H1 (cell line): Measurements from ENCODE around the gene CHST13. TPM values are rescaled to one million over a fixed set of nuclear protein-coding genes. Genes with fewer than 3 reads are reported as not detected.

Experiments used
- CTCF ChIA-PET: fragments of 300-600 bp; sonication (Branson Sonifier 250); formaldehyde crosslinking; loops from one replicate; lab custom pipeline; 2021; ENCODE audit not compliant: partially characterized antibody; lab: Charles Lee
- POLR2A ChIA-PET: fragments of 300-600 bp; sonication (Branson Sonifier 250); formaldehyde crosslinking; loops from one replicate; lab custom pipeline; 2021; ENCODE audit warnings: inconsistent platforms; ENCODE audit not compliant: partially characterized antibody; lab: Charles Lee
- DNase-seq, 2 experiments: peaks; one replicate each; pipeline versions ENCODE4 v3.0.0 to v3.0.0-alpha.2; 2010 to 2022; ENCODE audit warnings: low spot score in 2 of 2, low read depth in 1 of 2, mixed read lengths in 1 of 2
- FAIRE-seq: peaks from 2 replicates; lab custom pipeline; 2011; peaks lifted over from hg19 to GRCh38; lab: Jason Lieb, UNC
- H2AFZ ChIP-seq: 2 replicates; pipeline ENCODE4 v1.8.1; 2012; ENCODE audit warnings: low read length, inconsistent platforms
- H2AK5ac ChIP-seq: 2 replicates; pipeline ENCODE4 v1.6.1; 2013; ENCODE audit warnings: low read depth, low read length
- H2BK120ac ChIP-seq: replicated peaks from 2 replicates; pipeline ENCODE3; 2013; ENCODE audit warnings: low read depth, low read length, inconsistent platforms
- H2BK12ac ChIP-seq: 2 replicates; pipeline ENCODE4 v1.6.1; 2013; ENCODE audit warnings: low read depth, low read length
- H2BK15ac ChIP-seq: 2 replicates; pipeline ENCODE4 v1.6.1; 2013; ENCODE audit warnings: low read length
- H2BK20ac ChIP-seq: 2 replicates; pipeline ENCODE4 v1.6.1; 2013; ENCODE audit warnings: low read length
- H2BK5ac ChIP-seq: 2 replicates; pipeline ENCODE4 v1.6.1; 2013; ENCODE audit warnings: low read depth, low read length
- H3K14ac ChIP-seq: 2 replicates; pipeline ENCODE4 v1.6.1; 2013; ENCODE audit warnings: inconsistent platforms; ENCODE audit not compliant: insufficient read length
- H3K18ac ChIP-seq: 2 replicates; pipeline ENCODE4 v1.6.1; 2013; ENCODE audit warnings: low read length; ENCODE audit errors: extremely low read depth
- H3K23ac ChIP-seq: 2 replicates; pipeline ENCODE4 v1.6.1; 2013; ENCODE audit warnings: inconsistent platforms; ENCODE audit not compliant: insufficient read length
- H3K23me2 ChIP-seq: 2 replicates; pipeline ENCODE4 v1.6.1; 2013; ENCODE audit warnings: low read depth, low read length
- H3K27ac ChIP-seq: 2 replicates; pipeline ENCODE4 v1.6.1; 2011; ENCODE audit warnings: low read depth, low read length, inconsistent platforms
- H3K27me3 ChIP-seq, 4 experiments: replicated peaks in 1 of 4; 1 replicate in 1 of 4; 2 replicates in 3 of 4; pipeline versions ENCODE4 v1.6.1 to v1.8.1; 2011 to 2013; ENCODE audit warnings: low read length in 3 of 4, mild to moderate bottlenecking in 3 of 4, inconsistent platforms in 2 of 4, mixed read lengths in 2 of 4, moderate library complexity in 1 of 4; ENCODE audit not compliant: control insufficient read depth in 3 of 4, insufficient read depth in 3 of 4; ENCODE audit errors: extremely low read depth in 1 of 4
- H3K36me3 ChIP-seq, 4 experiments: 2 replicates each; pipeline versions ENCODE4 v1.6.1 to v1.8.1; 2011 to 2013; ENCODE audit warnings: mild to moderate bottlenecking in 4 of 4, low read length in 3 of 4, moderate library complexity in 2 of 4, control low read depth in 1 of 4, inconsistent platforms in 1 of 4; ENCODE audit not compliant: insufficient read depth in 4 of 4, control insufficient read depth in 2 of 4
- H3K4ac ChIP-seq: replicated peaks from 2 replicates; pipeline ENCODE3; 2013; ENCODE audit warnings: low read length, low read depth, mixed read lengths, inconsistent platforms; ENCODE audit not compliant: insufficient read length
- H3K4me1 ChIP-seq, 4 experiments: replicated peaks in 1 of 4; 1 replicate in 1 of 4; 2 replicates in 3 of 4; pipeline versions ENCODE4 v1.6.1 to v1.8.1; 2011 to 2013; ENCODE audit warnings: low read length in 3 of 4, inconsistent platforms in 2 of 4, mixed read lengths in 1 of 4; ENCODE audit not compliant: insufficient read depth in 4 of 4, control insufficient read depth in 3 of 4
- H3K4me2 ChIP-seq, 2 experiments: 2 replicates each; pipeline versions ENCODE4 v1.6.1 to v1.8.1; 2011 to 2013; ENCODE audit warnings: low read depth in 2 of 2, low read length in 2 of 2, control low read depth in 1 of 2, inconsistent platforms in 1 of 2, mild to moderate bottlenecking in 1 of 2; ENCODE audit not compliant: insufficient read depth in 1 of 2
- H3K4me3 ChIP-seq, 4 experiments: fragments of 200-600, 300-600 bp in 1 of 4; sonication (generic), shearing (Covaris generic), sonication (Bioruptor Twin) in 1 of 4; 2 replicates each; pipeline versions ENCODE4 v1.5.1 to v1.8.1; 2011 to 2016; ENCODE audit warnings: low read length in 4 of 4, low read depth in 3 of 4, control low read depth in 2 of 4, inconsistent platforms in 2 of 4, mild to moderate bottlenecking in 2 of 4, mixed read lengths in 1 of 4, moderate library complexity in 1 of 4; ENCODE audit not compliant: insufficient read depth in 2 of 4; ENCODE audit errors: extremely low read depth in 1 of 4
- H3K56ac ChIP-seq: replicated peaks from 2 replicates; pipeline ENCODE3; 2013; ENCODE audit warnings: low read depth, mild to moderate bottlenecking, mixed read lengths, low read length, inconsistent platforms; ENCODE audit not compliant: insufficient read length
- H3K79me1 ChIP-seq: 2 replicates; pipeline ENCODE4 v1.6.1; 2013; ENCODE audit warnings: low read depth, low read length, control low read depth
- H3K79me2 ChIP-seq, 2 experiments: 2 replicates each; pipeline versions ENCODE4 v1.6.1 to v1.8.1; 2012 to 2013; ENCODE audit warnings: low read length in 2 of 2, mild to moderate bottlenecking in 2 of 2, inconsistent platforms in 1 of 2; ENCODE audit not compliant: insufficient read depth in 2 of 2, control insufficient read depth in 1 of 2
- H3K9ac ChIP-seq, 4 experiments: replicated peaks in 1 of 4; 1 replicate in 1 of 4; 2 replicates in 3 of 4; pipeline versions ENCODE4 v1.6.1 to v1.8.1; 2011 to 2013; ENCODE audit warnings: low read depth in 3 of 4, low read length in 3 of 4, control low read depth in 2 of 4, mild to moderate bottlenecking in 2 of 4, moderate library complexity in 2 of 4, inconsistent platforms in 1 of 4; ENCODE audit errors: extremely low read depth in 1 of 4
- H3K9me3 ChIP-seq, 2 experiments: 2 replicates each; pipeline versions ENCODE4 v1.6.1 to v1.8.1; 2012 to 2013; ENCODE audit warnings: mild to moderate bottlenecking in 2 of 2, moderate library complexity in 2 of 2, control low read depth in 1 of 2, inconsistent platforms in 1 of 2, low read depth in 1 of 2, low read length in 1 of 2, mixed read lengths in 1 of 2; ENCODE audit not compliant: insufficient read depth in 2 of 2
- H4K20me1 ChIP-seq, 2 experiments: replicated peaks in 1 of 2; 2 replicates each; pipeline versions ENCODE3 to v1.8.1; 2011 to 2013; ENCODE audit warnings: inconsistent platforms in 2 of 2, low read length in 2 of 2, mild to moderate bottlenecking in 1 of 2; ENCODE audit not compliant: insufficient read depth in 2 of 2, control insufficient read depth in 1 of 2
- H4K5ac ChIP-seq: 2 replicates; pipeline ENCODE4 v1.6.1; 2013; ENCODE audit warnings: low read length, low read depth, mixed read lengths, inconsistent platforms; ENCODE audit not compliant: insufficient read length
- H4K8ac ChIP-seq: 2 replicates; pipeline ENCODE4 v1.8.0; 2013; ENCODE audit warnings: mild to moderate bottlenecking, moderate library complexity, low read length, inconsistent platforms; ENCODE audit not compliant: insufficient read depth; ENCODE audit errors: extremely low read depth
- H4K91ac ChIP-seq: replicated peaks from 2 replicates; pipeline ENCODE3; 2013; ENCODE audit warnings: low read length, mixed read lengths, inconsistent platforms; ENCODE audit not compliant: insufficient read length
- ASH2L ChIP-seq: fragments of 200-600, 300-600 bp; sonication (generic); IDR thresholded peaks from one replicate; pipeline ENCODE4 v1.7.1; 2017; ENCODE audit warnings: low read length
- CEBPB ChIP-seq: IDR thresholded peaks from 2 replicates; pipeline ENCODE4 v1.6.1; 2012; ENCODE audit warnings: low read depth, low read length
- CREB1 ChIP-seq: IDR thresholded peaks from 2 replicates; pipeline ENCODE4 v1.6.1; 2012; ENCODE audit warnings: inconsistent platforms
- CTBP2 ChIP-seq: IDR thresholded peaks from 2 replicates; pipeline ENCODE4 v1.7.0; 2011; ENCODE audit warnings: borderline replicate concordance, mild to moderate bottlenecking, moderate library complexity, mixed read lengths, low read length; ENCODE audit not compliant: insufficient read depth, insufficient read length
- EGR1 ChIP-seq: IDR thresholded peaks from 2 replicates; pipeline ENCODE4 v1.6.1; 2011; ENCODE audit warnings: low read depth, low read length, borderline replicate concordance
- KDM4A ChIP-seq: IDR thresholded peaks from one replicate; pipeline ENCODE4 v1.7.1; 2012; ENCODE audit warnings: low read depth, mild to moderate bottlenecking, moderate library complexity, low read length, inconsistent platforms; ENCODE audit not compliant: severe bottlenecking
- MAFK ChIP-seq: IDR thresholded peaks from 2 replicates; pipeline ENCODE4 v1.6.1; 2012; ENCODE audit warnings: low read depth, mild to moderate bottlenecking, improper control_type of control experiment, low read length
- RFX5 ChIP-seq: IDR thresholded peaks from 2 replicates; pipeline ENCODE4 v1.6.1; 2011; ENCODE audit warnings: low read depth, low read length, improper control_type of control experiment, borderline replicate concordance
- SAP30 ChIP-seq: fragments of 300-600 bp; sonication (generic); IDR thresholded peaks from 2 replicates; pipeline ENCODE4 v1.7.1; 2012; ENCODE audit warnings: low read length, moderate library complexity, mild to moderate bottlenecking, inconsistent platforms; ENCODE audit not compliant: insufficient read depth, insufficient replicate concordance
- SP2 ChIP-seq: IDR thresholded peaks from 2 replicates; pipeline ENCODE4 v1.6.1; 2012; ENCODE audit warnings: mild to moderate bottlenecking, low read length, inconsistent platforms
- SUZ12 ChIP-seq: fragments of 200-600 bp; sonication (generic); IDR thresholded peaks from 2 replicates; pipeline ENCODE4 v1.6.1; 2012; ENCODE audit warnings: mild to moderate bottlenecking, inconsistent platforms, low read length, moderate library complexity, mixed read lengths
- TAF7 ChIP-seq: optimal IDR thresholded peaks from 2 replicates; pipeline ENCODE3; 2011; ENCODE audit warnings: low read depth, mild to moderate bottlenecking, inconsistent platforms, low read length, moderate library complexity, borderline replicate concordance
- WGBS, 2 experiments: shearing (Covaris generic) in 1 of 2; methylation state at CpG; one replicate each; pipeline versions ENCODE4 v1.1.6 to v1.1.7; 2013 to 2015; ENCODE audit warnings: low lambda C conversion rate in 2 of 2, mixed read lengths in 2 of 2, inconsistent platforms in 1 of 2, low coverage in 1 of 2, missing lambda C conversion rate in 1 of 2; ENCODE audit not compliant: insufficient replicate concordance in 2 of 2, insufficient coverage in 1 of 2, insufficient read length in 1 of 2; ENCODE audit errors: extremely low coverage in 1 of 2, missing lambda C conversion rate in 1 of 2; 5-methylcytosine and 5-hydroxymethylcytosine counted together
- polyA plus RNA-seq, 7 experiments: library from polyadenylated mRNA; depleted of rRNA in 3 of 7; stranded (reverse) in 5 of 7; unstranded in 2 of 7; fragments of >200 nt in 5 of 7; fragments of 200-250 nt in 2 of 7; gene quantifications; 1 replicate in 5 of 7; 2 replicates in 1 of 7; 4 replicates in 1 of 7; pipeline versions ENCODE4 v1.2.1 to v1.2.3, GENCODE V29; 2011 to 2013; ENCODE audit warnings: missing spikeins in 2 of 7, mixed read lengths in 2 of 7
- total RNA-seq: library from RNA; stranded (reverse); fragmentation: NEBNext Ultra II Directional; extraction: Animal tissue kit (Norgen Biotek cat#: 25700); gene quantifications from 2 replicates; pipeline ENCODE4 v1.2.1, GENCODE V29; 2021
- TF ChIP-seq, protein P1 (sequence below): IDR thresholded peaks from 2 replicates; pipeline ENCODE4 v1.6.1; 2011; ENCODE audit warnings: low read depth, mild to moderate bottlenecking, low read length; ENCODE audit not compliant: insufficient read depth

Gene CHST13
- total and polyA plus RNA-seq, 2 of the 8 experiments (the other 6 are each of a cell fraction or from before 2014, with no cell fraction given), result 5.4 to 11.7 TPM

DNA sequence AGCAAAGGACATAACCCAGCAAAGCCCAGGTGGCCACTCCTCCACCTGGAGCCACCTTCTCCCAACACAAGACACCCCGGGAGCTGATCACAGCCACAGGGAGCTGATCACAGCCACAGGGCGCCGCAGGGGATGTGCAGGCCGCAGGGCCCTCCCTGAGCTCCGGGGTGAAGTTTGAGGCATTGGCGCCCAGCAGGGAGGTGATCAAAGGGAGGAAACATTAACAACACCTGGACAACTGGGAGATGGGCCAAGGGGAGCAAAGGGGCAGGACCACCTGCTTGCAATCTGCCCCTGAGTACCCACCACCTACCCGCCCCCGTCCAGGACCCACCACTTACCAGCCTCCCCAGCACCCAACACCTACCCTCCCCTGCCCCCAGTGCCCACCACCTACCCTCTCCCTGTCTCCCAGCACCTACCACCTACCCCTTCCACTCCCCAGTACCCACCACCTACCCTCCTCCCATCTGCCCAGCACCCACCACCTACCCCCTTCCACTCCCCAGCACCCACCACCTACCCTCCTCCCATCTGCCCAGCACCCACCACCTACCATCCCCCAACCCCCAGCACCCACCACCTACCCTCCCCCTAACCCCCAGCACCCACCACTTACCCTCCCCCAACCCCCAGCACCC lies 8.8 kb upstream of the CHST13 start:
- Histone ChIP-seq H2AFZ (no peak overlapping the region), H2BK5ac (no peak overlapping the region), H3K27ac (no peak overlapping the region), H3K79me2 (no peaks in the 10 kb centered on the region), H2BK20ac (no peak overlapping the region), H3K36me3 (no peaks in the 10 kb centered on the region), H4K5ac (no peak overlapping the region), H3K4me3 (no peak overlapping the region), H3K27me3 (no peaks in the 10 kb centered on the region), H2BK15ac (no peak overlapping the region), H3K4me1 (no peaks in the 10 kb centered on the region; a peak in 1 of 7 replicates), H3K23me2 (no peaks in the 10 kb centered on the region; the same call in 1 of the 2 replicates), H2AK5ac (no peak overlapping the region), H3K56ac (no peak overlapping the region), H2BK12ac (no peak overlapping the region), H3K4ac (no peak overlapping the region), H3K18ac (no peak overlapping the region), H3K4me2 (no peak overlapping the region), H3K9me3 (no peaks in the 10 kb centered on the region), H2BK120ac (no peak overlapping the region), H4K91ac (no peak overlapping the region), H3K23ac (no peak overlapping the region), H3K9ac (no peak overlapping the region), H4K8ac (no peak overlapping the region), H4K20me1 (no peaks in the 10 kb centered on the region), H3K14ac (no peak overlapping the region), H3K79me1 (no peaks in the 10 kb centered on the region)
- FAIRE-seq (no peak), DNase-seq (no peak)
- ChIA-PET CTCF (interaction anchor here (2.1 kb wide), 1 partner anchor 8 kb away, joined by 8 read pairs; the partner anchor contains the start of gene CHST13), POLR2A (no interaction called here)
- WGBS, 2 experiments, result 85% methylated on average over 4 of the region's 8 CpGs; no CpG with 5 or more reads in 1 of the 2 experiments
- TF ChIP-seq RFX5, result no peak
- TF ChIP-seq, protein P1, sequence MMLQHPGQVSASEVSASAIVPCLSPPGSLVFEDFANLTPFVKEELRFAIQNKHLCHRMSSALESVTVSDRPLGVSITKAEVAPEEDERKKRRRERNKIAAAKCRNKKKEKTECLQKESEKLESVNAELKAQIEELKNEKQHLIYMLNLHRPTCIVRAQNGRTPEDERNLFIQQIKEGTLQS, result no peak
- no peak for TF ChIP-seq ASH2L
- no peak for TF ChIP-seq SP2
- no peak for TF ChIP-seq MAFK
- no peak for TF ChIP-seq SUZ12
- no peak for TF ChIP-seq CTBP2
- no peak for TF ChIP-seq EGR1
- TF ChIP-seq CEBPB, result no peak
- no peak for TF ChIP-seq KDM4A
- no peak for TF ChIP-seq TAF7
- no peak for TF ChIP-seq CREB1
- no peak for TF ChIP-seq SAP30
